Activated CD8-positive, alpha-beta memory T cell treated with anti-CD3 and anti-CD28 coated beads for 4 hours (primary cell): ENCODE measurements around the gene SMC4.

ENCODE experiments used
- DNase-seq, 2 donors: peaks; one replicate each; pipeline ENCODE4 v3.0.0-alpha.2; 2020; ENCODE audit warnings: low read depth in 2 of 2

SMC4 gene

GRCh38 chr3:160395297-160395696 is 4.2 kb upstream of the SMC4 start:
- no peak for DNase-seq

DNA sequence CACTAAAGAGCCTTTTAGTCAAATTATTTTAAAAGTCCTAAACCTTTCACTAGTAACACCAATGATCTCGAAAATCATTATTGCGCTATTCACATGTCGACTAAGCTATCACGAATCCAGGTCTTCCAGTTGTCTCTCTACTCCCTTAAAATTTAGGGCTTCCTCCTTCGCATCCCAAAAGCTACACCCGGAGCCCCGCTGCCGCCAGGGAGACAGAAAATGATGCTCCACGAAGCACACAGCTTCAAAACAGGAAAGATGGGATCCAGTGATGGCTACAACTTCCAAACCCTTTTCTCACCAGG is 678 bp upstream of the SMC4 start:
- no peak for DNase-seq

GRCh38 chr3:160400030-160400701 is 716 bp downstream of the SMC4 start:
- DNase-seq: no peak

DNA sequence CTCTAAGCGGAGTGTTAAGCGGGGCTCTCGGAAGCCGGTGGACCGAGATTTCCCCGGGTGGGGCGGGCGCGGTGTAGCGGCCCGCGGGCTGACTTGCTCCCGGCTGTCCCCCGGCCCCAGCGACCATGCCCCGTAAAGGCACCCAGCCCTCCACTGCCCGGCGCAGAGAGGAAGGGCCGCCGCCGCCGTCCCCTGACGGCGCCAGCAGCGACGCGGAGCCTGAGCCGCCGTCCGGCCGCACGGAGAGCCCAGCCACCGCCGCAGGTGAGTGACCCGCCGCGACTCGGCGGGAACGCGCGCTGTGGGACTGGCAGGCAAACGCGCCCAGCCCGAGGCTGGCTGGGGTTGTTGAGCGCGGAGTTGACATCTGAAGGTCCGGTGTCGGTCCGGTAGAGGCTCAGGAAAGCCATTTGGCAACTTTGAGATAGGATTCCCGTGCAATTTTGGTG is 1.3 kb downstream of the SMC4 start:
- no peak for DNase-seq

GRCh38 chr3:160401291-160402095 is 2.0 kb downstream of the SMC4 start:
- DNase-seq: no peak

DNA sequence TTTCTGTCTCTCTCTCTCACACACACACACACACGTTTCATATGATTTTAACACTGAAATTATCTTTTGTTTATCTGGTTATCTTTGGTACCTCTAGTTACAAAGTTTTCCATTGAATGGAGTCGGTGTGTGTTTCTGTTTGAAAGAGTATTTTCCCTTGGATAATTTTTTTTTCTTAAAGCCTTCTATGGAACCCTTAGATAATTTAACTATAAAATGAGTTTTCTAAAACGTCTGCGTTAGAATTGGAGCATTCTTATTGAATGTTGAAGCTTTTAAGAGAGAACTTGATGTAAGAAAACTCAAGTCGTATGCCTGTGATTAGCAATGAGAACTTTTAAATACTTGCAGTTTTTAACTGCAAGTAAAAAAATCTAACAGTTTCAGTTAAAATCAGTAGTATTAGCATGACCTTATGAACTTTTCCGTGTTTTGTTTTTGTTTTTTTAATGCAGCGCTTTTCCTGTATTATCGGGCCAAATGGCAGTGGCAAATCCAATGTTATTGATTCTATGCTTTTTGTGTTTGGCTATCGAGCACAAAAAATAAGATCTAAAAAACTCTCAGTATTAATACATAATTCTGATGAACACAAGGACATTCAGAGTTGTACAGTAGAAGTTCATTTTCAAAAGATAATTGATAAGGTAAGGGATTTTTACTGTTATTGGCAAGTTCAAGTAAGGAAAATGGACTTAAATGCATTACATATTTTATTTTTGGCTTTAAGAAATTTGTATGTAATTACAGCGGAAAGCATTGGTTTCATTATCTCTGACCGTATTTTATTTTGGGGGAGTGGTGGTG is 3.0 kb downstream of the SMC4 start:
- DNase-seq: no peak

DNA sequence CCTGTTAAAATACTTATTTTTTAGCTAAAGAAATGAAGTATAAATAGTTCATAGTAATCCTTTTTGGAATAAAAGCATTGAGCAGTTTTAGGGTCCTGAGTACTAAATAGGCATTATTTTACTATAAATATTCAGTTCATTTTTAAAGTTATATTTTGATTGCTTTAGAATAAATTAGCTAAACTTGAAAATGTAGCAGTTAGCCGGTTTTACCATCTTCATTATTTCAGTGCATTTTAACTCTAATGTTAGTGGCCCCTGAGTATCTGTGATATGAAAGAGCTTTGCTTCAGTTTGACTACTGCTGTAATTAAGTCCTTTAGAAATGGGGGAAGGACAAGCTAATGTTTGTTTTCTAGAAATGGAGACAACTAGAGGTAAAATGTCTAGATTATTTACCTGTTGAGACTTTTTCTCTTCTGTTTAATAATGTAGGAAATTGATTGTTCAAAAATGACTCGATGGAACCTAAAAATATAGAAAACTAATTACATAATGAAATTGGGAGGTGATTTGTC is 3.6 kb downstream of the SMC4 start:
- no peak for DNase-seq

- DNase-seq: no peak
Observed at GRCh38 chr3:160403796-160404470, 4.5 kb downstream of the SMC4 start.

GRCh38 chr3:160409812-160410610 is 10.6 kb downstream of the SMC4 start:
- no peak for DNase-seq

DNA sequence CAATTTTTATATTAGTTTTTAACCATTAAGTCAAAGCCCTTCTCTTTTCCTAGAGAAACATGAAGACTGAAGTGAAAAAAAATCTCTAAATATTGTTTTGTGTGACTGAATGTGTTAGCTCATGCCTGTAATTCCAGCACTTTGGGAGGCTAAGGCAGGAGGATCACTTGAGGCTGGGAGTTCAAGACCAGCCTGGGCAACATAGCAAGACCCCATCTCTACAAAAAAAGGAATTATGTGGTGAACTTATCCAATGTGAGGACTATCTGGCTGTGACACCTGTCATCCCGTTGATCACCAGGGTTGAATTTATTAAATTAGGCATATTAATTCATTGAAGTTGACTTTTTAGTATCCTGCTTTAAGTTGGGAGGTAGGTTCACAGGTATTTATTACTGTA is 13.0 kb downstream of the SMC4 start:
- no peak for DNase-seq

GRCh38 chr3:160413613-160414248 is 14.3 kb downstream of the SMC4 start:
- DNase-seq: peak; percentile 40 to 47

DNA sequence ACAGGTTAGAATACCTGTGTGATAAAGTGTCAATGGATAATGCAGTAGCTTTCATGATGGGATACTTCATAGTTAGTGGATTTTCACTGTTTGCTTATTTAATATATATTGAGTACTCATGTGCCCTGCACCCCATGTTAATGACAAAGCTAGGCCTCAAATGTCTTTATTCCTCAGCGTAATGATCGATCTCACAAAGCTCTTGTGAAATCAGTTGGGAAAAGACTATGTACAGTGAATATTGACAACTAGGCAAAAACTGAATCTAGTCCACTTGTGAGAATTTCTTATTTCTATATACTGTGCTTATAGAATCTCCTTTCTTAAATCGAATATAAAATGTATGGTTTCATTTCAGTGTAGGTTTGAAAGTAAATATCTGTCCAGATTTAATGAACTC is 17.9 kb downstream of the SMC4 start:
- DNase-seq: no peak

- no peak for DNase-seq
Observed at GRCh38 chr3:160427832-160428424, 28.5 kb downstream of the SMC4 start.

- no peak for DNase-seq
Observed at GRCh38 chr3:160434071-160434470, 34.6 kb downstream of the SMC4 start.

DNA sequence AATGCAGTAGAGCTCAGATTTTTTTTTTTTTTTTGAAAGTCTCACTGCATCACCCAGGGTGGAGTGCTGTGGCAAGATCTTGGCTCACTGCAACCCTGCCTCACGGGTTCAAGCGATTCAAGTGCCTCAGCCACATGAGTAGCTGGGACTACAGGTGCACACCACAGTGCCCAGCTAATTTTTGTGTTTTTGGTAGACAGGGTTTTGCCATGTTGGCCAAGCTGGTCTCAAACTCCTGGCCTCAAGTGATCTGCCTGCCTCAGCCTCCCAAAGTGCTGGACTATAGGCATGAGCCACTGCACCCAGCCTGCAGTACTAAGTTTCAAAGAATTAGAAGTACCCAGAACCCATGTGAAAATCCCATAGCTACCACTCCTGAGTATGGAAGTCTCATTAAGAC is 35.6 kb downstream of the SMC4 start:
- DNase-seq: no peak

DNA sequence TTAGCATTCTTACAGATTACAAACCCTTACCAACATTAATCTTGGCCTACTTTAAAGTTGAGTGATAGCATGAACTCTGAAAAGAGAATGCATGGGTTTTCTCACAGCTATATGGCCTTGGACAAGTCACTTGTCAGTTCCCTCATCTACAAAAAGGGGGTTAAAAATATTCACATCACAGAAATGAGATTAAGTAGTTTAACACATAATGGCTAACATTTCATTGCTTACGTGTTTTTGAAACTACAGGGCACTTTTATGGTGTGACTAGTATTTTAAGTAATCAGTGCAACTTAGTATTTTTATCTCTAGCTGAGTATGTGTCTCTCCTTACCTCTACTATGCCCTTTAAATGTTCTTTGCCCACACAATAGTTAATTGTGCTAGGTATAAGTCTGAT is 36.3 kb downstream of the SMC4 start:
- no peak for DNase-seq

GRCh38 chr3:160437083-160437455 is 37.6 kb downstream of the SMC4 start:
- DNase-seq: no peak

DNA sequence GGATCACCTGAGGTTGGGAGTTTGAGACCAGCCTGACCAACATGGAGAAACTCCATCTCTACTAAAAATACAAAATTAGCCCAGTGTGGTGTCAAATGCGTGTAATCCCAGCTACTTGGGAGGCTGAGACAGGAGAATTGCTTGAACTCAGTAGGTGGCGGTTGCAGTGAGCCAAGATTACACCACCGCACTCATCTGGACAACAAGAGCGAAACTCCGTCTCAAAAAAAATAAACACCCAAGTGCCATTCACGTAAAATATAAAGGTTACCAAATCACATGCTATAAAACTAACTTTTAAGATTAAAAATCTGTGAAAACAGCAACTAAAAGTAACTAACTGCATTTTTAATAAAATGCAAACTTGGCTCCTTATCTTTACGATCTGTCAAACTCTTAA is 41.2 kb downstream of the SMC4 start:
- DNase-seq: no peak

- DNase-seq: no peak
Observed at GRCh38 chr3:160444411-160444810, 45.0 kb downstream of the SMC4 start.

DNA sequence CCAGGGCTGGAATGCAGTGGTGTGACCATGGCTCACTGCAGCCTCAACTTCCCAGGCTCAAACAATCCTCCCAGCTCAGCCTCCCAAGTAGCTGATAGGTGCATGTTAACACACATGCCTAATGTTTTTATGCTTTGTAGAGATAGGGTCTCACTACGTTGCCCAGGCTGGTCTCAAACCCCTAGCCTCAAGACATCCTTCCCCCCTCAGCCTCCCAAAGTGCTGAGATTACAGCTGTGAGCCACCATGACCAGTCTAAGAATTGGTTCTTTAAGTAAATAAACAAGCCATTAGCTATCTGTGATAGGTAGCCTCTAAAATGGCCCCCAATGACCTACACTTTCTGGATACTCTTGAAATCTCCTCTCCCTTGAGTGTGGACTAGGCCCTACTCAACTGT is 46.4 kb downstream of the SMC4 start:
- no peak for DNase-seq
